ENCODE data around the gene MYO5B.

DNA sequence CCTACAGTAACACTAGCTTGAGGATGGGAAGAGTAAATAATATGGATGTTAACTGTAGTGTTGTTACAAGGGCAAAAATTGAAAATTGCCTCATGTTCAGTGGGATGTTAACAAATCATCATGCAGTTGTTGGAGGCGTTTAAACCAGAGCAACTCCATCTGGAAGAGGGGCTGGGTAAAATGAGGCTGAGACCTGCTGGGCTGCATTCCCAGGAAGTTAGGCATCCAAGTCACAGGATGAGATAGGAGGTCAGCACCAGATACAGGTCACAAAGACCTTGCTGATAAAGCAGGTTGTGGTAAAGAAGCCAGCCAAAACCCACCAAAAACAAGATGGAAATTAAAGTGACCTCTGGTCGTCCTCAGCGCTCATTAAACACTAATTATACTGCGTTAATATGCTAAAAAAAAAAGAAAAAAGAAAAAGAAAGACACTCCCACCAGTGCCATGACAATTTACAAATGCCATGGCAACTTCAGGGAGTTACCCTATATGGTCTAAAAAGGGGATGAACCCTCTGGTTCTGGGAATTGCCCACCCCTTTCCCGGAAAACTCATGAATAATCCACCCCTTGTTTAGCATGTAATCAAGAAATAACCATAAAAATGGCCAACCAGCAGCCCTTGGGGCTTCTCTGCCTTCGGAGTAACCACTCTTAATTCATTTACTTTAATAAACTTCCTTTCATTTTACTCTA is 101.4 kb downstream of the MYO5B start:
- TF ChIP-seq, protein P1, sequence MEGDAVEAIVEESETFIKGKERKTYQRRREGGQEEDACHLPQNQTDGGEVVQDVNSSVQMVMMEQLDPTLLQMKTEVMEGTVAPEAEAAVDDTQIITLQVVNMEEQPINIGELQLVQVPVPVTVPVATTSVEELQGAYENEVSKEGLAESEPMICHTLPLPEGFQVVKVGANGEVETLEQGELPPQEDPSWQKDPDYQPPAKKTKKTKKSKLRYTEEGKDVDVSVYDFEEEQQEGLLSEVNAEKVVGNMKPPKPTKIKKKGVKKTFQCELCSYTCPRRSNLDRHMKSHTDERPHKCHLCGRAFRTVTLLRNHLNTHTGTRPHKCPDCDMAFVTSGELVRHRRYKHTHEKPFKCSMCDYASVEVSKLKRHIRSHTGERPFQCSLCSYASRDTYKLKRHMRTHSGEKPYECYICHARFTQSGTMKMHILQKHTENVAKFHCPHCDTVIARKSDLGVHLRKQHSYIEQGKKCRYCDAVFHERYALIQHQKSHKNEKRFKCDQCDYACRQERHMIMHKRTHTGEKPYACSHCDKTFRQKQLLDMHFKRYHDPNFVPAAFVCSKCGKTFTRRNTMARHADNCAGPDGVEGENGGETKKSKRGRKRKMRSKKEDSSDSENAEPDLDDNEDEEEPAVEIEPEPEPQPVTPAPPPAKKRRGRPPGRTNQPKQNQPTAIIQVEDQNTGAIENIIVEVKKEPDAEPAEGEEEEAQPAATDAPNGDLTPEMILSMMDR (IDR thresholded peaks at IDR 0.05) = no peak
- no peak for TF ChIP-seq POLR2A (IDR thresholded peaks at IDR 0.05)

Measured in esophagus squamous epithelium (tissue), 4 donors.